K562 (cell line): ENCODE measurements around the gene SLC17A4. TPM values are rescaled to one million over a fixed set of nuclear protein-coding genes. Genes with fewer than 3 reads are reported as not detected.

ENCODE experiments used
- KLF13 ChIP-seq: fragments of 450-650 bp; IDR thresholded peaks from 2 replicates; pipeline ENCODE4 v1.6.1; 2016; ENCODE audit warnings: missing genetic modification characterization, low read depth, mild to moderate bottlenecking, missing compliant biosample characterization, moderate library complexity, borderline replicate concordance
- MIER1 ChIP-seq: fragments of 450-650 bp; IDR thresholded peaks from 2 replicates; pipeline ENCODE4 v1.6.1; 2016; ENCODE audit warnings: antibody characterized with exemption, mild to moderate bottlenecking, low read depth
- MYNN ChIP-seq, 2 experiments: sonication (generic); formaldehyde crosslinking in 1 of 2; IDR thresholded peaks; 2 replicates each; pipeline versions ENCODE4 v1.5.0 to v1.6.1; 2016 to 2020; ENCODE audit warnings: antibody characterized with exemption in 1 of 2, missing genetic modification reagents in 1 of 2
- NCOA4 ChIP-seq: fragments of 450-650 bp; IDR thresholded peaks from 2 replicates; pipeline ENCODE4 v1.6.1; 2018; ENCODE audit warnings: mild to moderate bottlenecking; ENCODE audit not compliant: partially characterized antibody
- POLR3A ChIP-seq: IDR thresholded peaks from 2 replicates; pipeline ENCODE4 v1.6.1; 2011; ENCODE audit warnings: borderline replicate concordance, mild to moderate bottlenecking, moderate library complexity; ENCODE audit not compliant: insufficient read length, insufficient read depth; ENCODE audit errors: extremely low read depth
- SIN3A ChIP-seq, 2 experiments: fragments of 150-350 bp in 1 of 2; IDR thresholded peaks; 2 replicates each; pipeline ENCODE4 v1.6.1; 2011 to 2016; ENCODE audit warnings: borderline replicate concordance in 2 of 2, low read depth in 2 of 2, low read length in 2 of 2, mild to moderate bottlenecking in 2 of 2, moderate library complexity in 2 of 2; ENCODE audit not compliant: control insufficient read depth in 1 of 2
- SMARCE1 ChIP-seq: fragments of 450-650 bp; IDR thresholded peaks from 2 replicates; pipeline ENCODE4 v1.7.1; 2016; ENCODE audit warnings: mild to moderate bottlenecking
- SREBF1 ChIP-seq: fragments of 150-350 bp; IDR thresholded peaks from 2 replicates; pipeline ENCODE4 v1.6.1; 2014; ENCODE audit warnings: antibody characterized with exemption, low read depth, low read length, borderline replicate concordance
- SRSF3 ChIP-seq: fragments of 200-400 bp; formaldehyde crosslinking; IDR thresholded peaks from 2 replicates; pipeline ENCODE4 v1.6.1; 2016; ENCODE audit warnings: mild to moderate bottlenecking, low read length, moderate library complexity; ENCODE audit not compliant: insufficient read depth
- SRSF7 ChIP-seq: fragments of 200-400 bp; formaldehyde crosslinking; optimal IDR thresholded peaks from 2 replicates; pipeline ENCODE3; 2017; ENCODE audit warnings: mild to moderate bottlenecking, low read depth, low read length
- TFAM ChIP-seq: fragments of 250-450 bp; sonication (Bioruptor Pico); conservative IDR thresholded peaks from 2 replicates; pipeline ENCODE4 v1.5.0; 2021; ENCODE audit warnings: mild to moderate bottlenecking, moderate library complexity
- WHSC1 ChIP-seq: IDR thresholded peaks from one replicate; pipeline ENCODE4 v1.6.1; 2012; ENCODE audit warnings: low read length, control low read depth, inconsistent platforms
- ZNF253 ChIP-seq: fragments of 250-450 bp; sonication (Bioruptor Pico); conservative IDR thresholded peaks from 2 replicates; pipeline ENCODE4 v1.6.1; 2021; ENCODE audit warnings: mild to moderate bottlenecking
- ZNF695 ChIP-seq: fragments of 450-650 bp; formaldehyde crosslinking; IDR thresholded peaks from 2 replicates; pipeline ENCODE4 v1.4.0; 2020; ENCODE audit warnings: mild to moderate bottlenecking, moderate library complexity
- polyA plus RNA-seq, 8 experiments: library from polyadenylated mRNA; depleted of rRNA in 4 of 8; stranded (reverse) in 5 of 8; unstranded in 3 of 8; fragments of >200 nt; fragmentation: Nextera tagmentation in 2 of 8; fragmentation: Illumina TruSeq in 1 of 8; extraction: Ambion mirVana in 2 of 8; extraction: Trizol in 1 of 8; gene quantifications; 2 replicates each; pipeline versions ENCODE4 v1.2.1 to v1.2.3, GENCODE V29; 2011 to 2014; ENCODE audit warnings: inconsistent platforms in 1 of 8, missing spikeins in 1 of 8
- total RNA-seq, 7 experiments: library from RNA; depleted of rRNA in 6 of 7; stranded (reverse); fragments of >200 nt in 6 of 7; fragmentation: Illumina TruSeq in 2 of 7; extraction: Trizol in 2 of 7; gene quantifications; 2 replicates each; pipeline versions ENCODE4 v1.2.1 to v1.2.3, GENCODE V29; 2011 to 2021; ENCODE audit warnings: low replicate concordance in 1 of 7
- TF ChIP-seq, protein P1 (sequence below): sonication (generic); formaldehyde crosslinking; IDR thresholded peaks from 2 replicates; pipeline ENCODE4 v1.8.0; 2022; ENCODE audit warnings: mild to moderate bottlenecking, missing genetic modification reagents
- TF ChIP-seq, protein P2 (sequence below), 3 experiments: fragments of 200-800 bp in 1 of 3; fragments of 250-450 bp in 1 of 3; fragments of 450-650 bp in 1 of 3; sonication (Bioruptor Pico) in 1 of 3; sonication (Bioruptor generic) in 1 of 3; formaldehyde crosslinking in 1 of 3; IDR thresholded peaks; 2 replicates each; pipeline versions ENCODE4 v1.6.1 to v1.8.0; 2016 to 2022; ENCODE audit warnings: mild to moderate bottlenecking in 2 of 3, missing genetic modification characterization in 2 of 3, missing compliant biosample characterization in 1 of 3, moderate library complexity in 1 of 3

Gene SLC17A4
- total and polyA plus RNA-seq, 9 of the 15 experiments (the other 6 are each of a cell fraction or from before 2014, with no cell fraction given) = not detected

DNA sequence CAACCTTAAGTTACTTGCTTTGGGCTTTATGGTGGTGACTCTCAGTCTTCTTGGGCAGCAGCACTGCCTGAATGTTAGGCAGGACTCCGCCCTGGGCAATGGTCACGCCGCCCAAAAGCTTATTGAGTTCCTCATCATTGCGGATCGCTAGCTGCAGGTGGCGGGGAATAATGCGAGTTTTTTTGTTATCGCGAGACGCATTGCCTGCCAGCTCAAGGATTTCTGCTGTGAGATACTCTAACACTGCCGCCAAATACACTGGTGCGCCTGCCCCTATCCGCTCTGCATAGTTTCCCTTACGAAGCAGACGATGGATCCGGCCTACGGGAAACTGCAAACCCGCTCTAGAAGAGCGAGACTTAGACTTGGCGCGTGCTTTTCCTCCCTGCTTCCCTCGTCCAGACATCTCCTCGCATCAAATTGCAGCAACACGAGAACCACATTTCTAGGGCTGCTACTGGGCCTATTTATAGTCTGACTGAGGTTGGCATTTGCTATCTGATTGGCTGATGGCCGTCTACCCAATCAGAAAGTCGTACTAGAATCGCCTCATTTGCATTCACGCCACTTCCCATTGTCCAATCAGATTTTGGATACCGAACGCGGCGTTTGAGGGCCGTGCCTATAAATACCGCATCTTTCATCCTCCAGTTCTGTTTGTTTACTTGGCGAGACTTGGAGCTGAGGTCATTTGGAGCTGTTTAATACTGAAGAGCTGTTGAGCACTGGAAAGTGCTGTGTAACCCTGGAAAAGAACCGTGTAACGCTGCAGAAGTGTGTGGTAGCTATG, 28.2 kb upstream of the SLC17A4 start (continued):
- TF ChIP-seq, protein P1, sequence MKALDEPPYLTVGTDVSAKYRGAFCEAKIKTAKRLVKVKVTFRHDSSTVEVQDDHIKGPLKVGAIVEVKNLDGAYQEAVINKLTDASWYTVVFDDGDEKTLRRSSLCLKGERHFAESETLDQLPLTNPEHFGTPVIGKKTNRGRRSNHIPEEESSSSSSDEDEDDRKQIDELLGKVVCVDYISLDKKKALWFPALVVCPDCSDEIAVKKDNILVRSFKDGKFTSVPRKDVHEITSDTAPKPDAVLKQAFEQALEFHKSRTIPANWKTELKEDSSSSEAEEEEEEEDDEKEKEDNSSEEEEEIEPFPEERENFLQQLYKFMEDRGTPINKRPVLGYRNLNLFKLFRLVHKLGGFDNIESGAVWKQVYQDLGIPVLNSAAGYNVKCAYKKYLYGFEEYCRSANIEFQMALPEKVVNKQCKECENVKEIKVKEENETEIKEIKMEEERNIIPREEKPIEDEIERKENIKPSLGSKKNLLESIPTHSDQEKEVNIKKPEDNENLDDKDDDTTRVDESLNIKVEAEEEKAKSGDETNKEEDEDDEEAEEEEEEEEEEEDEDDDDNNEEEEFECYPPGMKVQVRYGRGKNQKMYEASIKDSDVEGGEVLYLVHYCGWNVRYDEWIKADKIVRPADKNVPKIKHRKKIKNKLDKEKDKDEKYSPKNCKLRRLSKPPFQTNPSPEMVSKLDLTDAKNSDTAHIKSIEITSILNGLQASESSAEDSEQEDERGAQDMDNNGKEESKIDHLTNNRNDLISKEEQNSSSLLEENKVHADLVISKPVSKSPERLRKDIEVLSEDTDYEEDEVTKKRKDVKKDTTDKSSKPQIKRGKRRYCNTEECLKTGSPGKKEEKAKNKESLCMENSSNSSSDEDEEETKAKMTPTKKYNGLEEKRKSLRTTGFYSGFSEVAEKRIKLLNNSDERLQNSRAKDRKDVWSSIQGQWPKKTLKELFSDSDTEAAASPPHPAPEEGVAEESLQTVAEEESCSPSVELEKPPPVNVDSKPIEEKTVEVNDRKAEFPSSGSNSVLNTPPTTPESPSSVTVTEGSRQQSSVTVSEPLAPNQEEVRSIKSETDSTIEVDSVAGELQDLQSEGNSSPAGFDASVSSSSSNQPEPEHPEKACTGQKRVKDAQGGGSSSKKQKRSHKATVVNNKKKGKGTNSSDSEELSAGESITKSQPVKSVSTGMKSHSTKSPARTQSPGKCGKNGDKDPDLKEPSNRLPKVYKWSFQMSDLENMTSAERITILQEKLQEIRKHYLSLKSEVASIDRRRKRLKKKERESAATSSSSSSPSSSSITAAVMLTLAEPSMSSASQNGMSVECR (CRISPR knock-in tag) = no peak
- TF ChIP-seq SRSF7 (no peak), TFAM (CRISPR knock-in tag) (no peak), SIN3A (IDR thresholded peaks at IDR 0.05; ENCODE audit: borderline replicate concordance in 2 of 2, control insufficient read depth in 1 of 2, low read depth in 2 of 2, low read length in 2 of 2) (no peak), KLF13 (tag) (no peak), SREBF1 (peak; percentile 93), SMARCE1 (no peak), MYNN (IDR thresholded peaks at IDR 0.05) (no peak), MYNN (CRISPR knock-in tag; IDR thresholded peaks at IDR 0.05) (no peak), MIER1 (no peak), NCOA4 (no peak), ZNF695 (CRISPR knock-in tag) (no peak), POLR3A (no peak), SRSF3 (no peak), ZNF253 (CRISPR knock-in tag) (no peak), WHSC1 (no peak)
- TF ChIP-seq, protein P2, sequence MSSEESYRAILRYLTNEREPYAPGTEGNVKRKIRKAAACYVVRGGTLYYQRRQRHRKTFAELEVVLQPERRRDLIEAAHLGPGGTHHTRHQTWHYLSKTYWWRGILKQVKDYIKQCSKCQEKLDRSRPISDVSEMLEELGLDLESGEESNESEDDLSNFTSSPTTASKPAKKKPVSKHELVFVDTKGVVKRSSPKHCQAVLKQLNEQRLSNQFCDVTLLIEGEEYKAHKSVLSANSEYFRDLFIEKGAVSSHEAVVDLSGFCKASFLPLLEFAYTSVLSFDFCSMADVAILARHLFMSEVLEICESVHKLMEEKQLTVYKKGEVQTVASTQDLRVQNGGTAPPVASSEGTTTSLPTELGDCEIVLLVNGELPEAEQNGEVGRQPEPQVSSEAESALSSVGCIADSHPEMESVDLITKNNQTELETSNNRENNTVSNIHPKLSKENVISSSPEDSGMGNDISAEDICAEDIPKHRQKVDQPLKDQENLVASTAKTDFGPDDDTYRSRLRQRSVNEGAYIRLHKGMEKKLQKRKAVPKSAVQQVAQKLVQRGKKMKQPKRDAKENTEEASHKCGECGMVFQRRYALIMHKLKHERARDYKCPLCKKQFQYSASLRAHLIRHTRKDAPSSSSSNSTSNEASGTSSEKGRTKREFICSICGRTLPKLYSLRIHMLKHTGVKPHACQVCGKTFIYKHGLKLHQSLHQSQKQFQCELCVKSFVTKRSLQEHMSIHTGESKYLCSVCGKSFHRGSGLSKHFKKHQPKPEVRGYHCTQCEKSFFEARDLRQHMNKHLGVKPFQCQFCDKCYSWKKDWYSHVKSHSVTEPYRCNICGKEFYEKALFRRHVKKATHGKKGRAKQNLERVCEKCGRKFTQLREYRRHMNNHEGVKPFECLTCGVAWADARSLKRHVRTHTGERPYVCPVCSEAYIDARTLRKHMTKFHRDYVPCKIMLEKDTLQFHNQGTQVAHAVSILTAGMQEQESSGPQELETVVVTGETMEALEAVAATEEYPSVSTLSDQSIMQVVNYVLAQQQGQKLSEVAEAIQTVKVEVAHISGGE (CRISPR knock-in tag; IDR thresholded peaks at IDR 0.05) = 0 out of 6 replicates have a peak, but pooled peaks of 1 of the 3 experiments have one; percentile 47
